HepG2 (cell line): ENCODE measurements around the gene GIPC3. TPM values are rescaled to one million over a fixed set of nuclear protein-coding genes. Genes with fewer than 3 reads are reported as not detected.

Source experiments
- ATAC-seq: fragments of 200-7000 bp; cut with Tn5 transposase; 3 replicates; pipeline ENCODE4 v1.9.1; 2020; ENCODE audit warnings: mild to moderate bottlenecking, moderate library complexity
- BruUV-seq: library from RNA; stranded (reverse); fragments of 400-500 nt; replicated peaks from 2 replicates; lab custom pipeline; 2021; lab: Mats Ljungman, UMichigan
- CTCF ChIA-PET: fragments of 300-600 bp; formaldehyde crosslinking; extraction: SDS; loops from one replicate; lab custom pipeline; 2021; ENCODE audit warnings: low total read pairs, inconsistent platforms, low intra/inter-chr PET ratio; lab: Yijun Ruan, JAX
- POLR2A ChIA-PET: fragments of 350-600 bp; sonication (Branson Sonifier 250); formaldehyde crosslinking; loops from one replicate; lab custom pipeline; 2020; ENCODE audit warnings: antibody characterized with exemption, inconsistent platforms; lab: Yijun Ruan, JAX
- DNase-seq: peaks from one replicate; pipeline ENCODE4 v3.0.0-alpha.2; 2015; ENCODE audit warnings: low spot score
- FAIRE-seq: peaks from 3 replicates; lab custom pipeline; 2011; peaks lifted over from hg19 to GRCh38; lab: Jason Lieb, UNC
- H2AFZ ChIP-seq: one replicate; pipeline ENCODE4 v1.6.1; 2011; ENCODE audit warnings: low read length, inconsistent platforms
- H3K27ac ChIP-seq: fragments of 300-600 bp; 3 replicates; pipeline ENCODE4 v1.8.0; 2011; ENCODE audit warnings: mixed run types, mild to moderate bottlenecking, mixed read lengths, low read length, inconsistent platforms; ENCODE audit not compliant: insufficient read depth; ENCODE audit errors: extremely low read length
- H3K27me3 ChIP-seq, 2 experiments: fragments of 200-600 bp in 1 of 2; 2 replicates in 1 of 2; 3 replicates in 1 of 2; pipeline versions ENCODE4 v1.6.0 to v1.8.0; 2011; ENCODE audit warnings: low read length in 2 of 2, mild to moderate bottlenecking in 2 of 2, moderate library complexity in 2 of 2, inconsistent platforms in 1 of 2; ENCODE audit not compliant: insufficient read depth in 2 of 2, control insufficient read depth in 1 of 2
- H3K36me3 ChIP-seq, 2 experiments: fragments of 200-600 bp in 1 of 2; replicated peaks in 1 of 2; 2 replicates in 1 of 2; 3 replicates in 1 of 2; pipeline versions ENCODE4 v1.5.1 to v1.8.0; 2011; ENCODE audit warnings: low read length in 2 of 2, inconsistent platforms in 1 of 2; ENCODE audit not compliant: insufficient read depth in 2 of 2, control insufficient read depth in 1 of 2
- H3K4me1 ChIP-seq: 2 replicates; pipeline ENCODE4 v1.5.1; 2012; ENCODE audit warnings: low read length, inconsistent platforms; ENCODE audit not compliant: insufficient read depth
- H3K4me2 ChIP-seq: 2 replicates; pipeline ENCODE4 v1.6.0; 2011; ENCODE audit warnings: low read depth, low read length, inconsistent platforms
- H3K4me3 ChIP-seq, 3 experiments: fragments of 200-600 bp in 1 of 3; sonication (generic), shearing (Covaris generic) in 1 of 3; replicated peaks in 1 of 3; 2 replicates each; pipeline ENCODE4 v1.5.1; 2011 to 2016; ENCODE audit warnings: low read length in 3 of 3, inconsistent platforms in 2 of 3, low read depth in 2 of 3, mild to moderate bottlenecking in 2 of 3, control low read depth in 1 of 3, mixed read lengths in 1 of 3; ENCODE audit not compliant: insufficient read depth in 1 of 3
- H3K79me2 ChIP-seq: one replicate; pipeline ENCODE4 v1.6.1; 2011; ENCODE audit warnings: low read length, inconsistent platforms; ENCODE audit not compliant: insufficient read depth
- H3K9ac ChIP-seq: 2 replicates; pipeline ENCODE4 v1.6.0; 2011; ENCODE audit warnings: mild to moderate bottlenecking, low read depth, low read length, inconsistent platforms; ENCODE audit not compliant: insufficient read depth
- H3K9me3 ChIP-seq: 2 replicates; pipeline ENCODE4 v1.5.1; 2012; ENCODE audit warnings: mild to moderate bottlenecking, low read length
- H4K20me1 ChIP-seq: 2 replicates; pipeline ENCODE4 v1.6.0; 2011; ENCODE audit warnings: inconsistent platforms, mild to moderate bottlenecking, low read length, moderate library complexity; ENCODE audit not compliant: insufficient read depth
- ETV6 ChIP-seq: sonication (generic); formaldehyde crosslinking; conservative IDR thresholded peaks from 2 replicates; pipeline ENCODE4 v1.4.0; 2020; ENCODE audit warnings: missing genetic modification reagents
- HNRNPL ChIP-seq: fragments of 200-400 bp; formaldehyde crosslinking; IDR thresholded peaks from 2 replicates; pipeline ENCODE4 v1.6.1; 2017; ENCODE audit warnings: mild to moderate bottlenecking, low read depth, low read length
- NR3C1 ChIP-seq: sonication (generic); formaldehyde crosslinking; IDR thresholded peaks from 2 replicates; pipeline ENCODE4 v1.4.0; 2020; ENCODE audit warnings: missing genetic modification reagents
- ZFX ChIP-seq: sonication (generic); formaldehyde crosslinking; IDR thresholded peaks from 2 replicates; pipeline ENCODE4 v1.4.0; 2020; ENCODE audit warnings: mild to moderate bottlenecking, low read depth, missing genetic modification reagents, moderate library complexity
- ZMYM2 ChIP-seq: sonication (generic); formaldehyde crosslinking; IDR thresholded peaks from 2 replicates; pipeline ENCODE4 v1.8.0; 2022; ENCODE audit warnings: mild to moderate bottlenecking, missing genetic modification reagents
- ZNF614 ChIP-seq: IDR thresholded peaks from 2 replicates; pipeline ENCODE4 v1.6.1; 2018; ENCODE audit warnings: missing biosample characterization, missing genetic modification reagents, inconsistent platforms, borderline replicate concordance
- WGBS: methylation state at CpG from one replicate; pipeline ENCODE4 v1.1.6; 2017; ENCODE audit warnings: low lambda C conversion rate; 5-methylcytosine and 5-hydroxymethylcytosine counted together
- in situ Hi-C: cut with HindIII; loops from 2 replicates; pipeline ENCODE4 v1.10.0; 2017; ENCODE audit warnings: low pct_unique_long_range_greater_than_20kb; ENCODE audit not compliant: extremely low pct_ligation_motif_present
- intact Hi-C: fragments of 100-400 bp; cut with micrococcal nuclease; formaldehyde crosslinking; loops from one replicate; pipeline ENCODE4 v1.10.0; 2022; ENCODE audit not compliant: unreplicated experiment
- polyA plus RNA-seq, 8 experiments: library from polyadenylated mRNA; depleted of rRNA in 3 of 8; stranded (reverse) in 7 of 8; unstranded in 1 of 8; fragments of >200 nt; fragmentation: Illumina TruSeq in 4 of 8; extraction: Trizol in 4 of 8; gene quantifications; 2 replicates each; pipeline versions ENCODE4 v1.2.1 to v1.2.3, GENCODE V29; 2011 to 2016; ENCODE audit warnings: low read depth in 4 of 8, missing spikeins in 1 of 8, mixed read lengths in 1 of 8; ENCODE audit not compliant: insufficient read depth in 1 of 8
- total RNA-seq, 5 experiments: library from RNA; depleted of rRNA; stranded (reverse); fragments of >200 nt; fragmentation: Illumina TruSeq; extraction: Trizol; gene quantifications; 2 replicates each; pipeline ENCODE4 v1.2.3, GENCODE V29; 2016; ENCODE audit warnings: low read depth in 1 of 5

The GIPC3 gene
- total and polyA plus RNA-seq, 2 of the 13 experiments (the other 11 are each of a cell fraction or from before 2014, with no cell fraction given): 0.05 TPM; not detected in 1

DNA sequence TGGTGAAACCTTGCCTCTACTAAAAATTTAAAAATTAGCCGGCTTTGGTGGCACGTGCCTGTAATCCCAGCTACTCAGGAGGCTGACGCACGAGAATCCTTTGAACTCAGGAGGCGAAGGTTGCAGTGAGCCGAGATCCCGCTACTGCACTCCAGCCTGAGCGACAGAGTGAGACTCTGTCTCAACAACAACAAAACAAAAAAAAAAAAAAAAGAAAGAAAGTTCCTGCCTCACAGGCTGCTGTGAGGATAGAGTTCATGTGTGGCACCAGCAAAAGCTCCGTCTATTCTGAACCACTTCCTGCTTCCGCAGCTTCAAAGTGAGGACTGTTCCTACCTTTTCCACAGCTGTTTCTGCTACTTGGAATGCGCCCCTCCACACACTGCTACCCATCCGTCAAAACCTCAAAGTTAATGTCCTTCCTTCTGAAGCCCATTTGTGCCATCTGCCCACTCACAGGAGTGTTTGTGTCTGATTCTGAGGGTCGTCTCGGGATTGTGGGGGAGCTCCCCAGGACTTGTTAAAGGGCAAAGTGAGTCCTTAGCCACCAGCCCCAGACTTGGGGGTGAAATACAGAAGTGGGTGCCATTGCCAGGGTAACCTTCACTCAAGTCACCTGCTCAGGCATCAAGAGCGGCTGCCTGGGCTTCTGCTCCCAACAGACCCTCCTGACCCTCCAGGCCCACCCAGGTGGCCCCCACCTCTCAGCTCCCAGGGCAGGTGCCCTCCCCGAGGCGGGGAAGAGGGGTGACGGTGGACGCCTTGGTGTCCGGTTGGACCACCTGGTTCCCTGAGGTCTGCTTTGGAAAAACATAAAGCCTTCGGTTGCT, 30.8 kb upstream of the GIPC3 start (continued):
- TF ChIP-seq ZNF614 (CRISPR knock-in tag): no peak
- TF ChIP-seq ETV6 (CRISPR knock-in tag): no peak

GRCh38 chr19:3555653-3556422, 29.4 kb upstream of the GIPC3 start:
- 73% methylated on average over 11 of the region's 15 CpGs for WGBS
- no peak for DNase-seq
- 0 out of 2 replicates have a peak, but pooled peaks have one; percentile 28 for TF ChIP-seq ZMYM2 (CRISPR knock-in tag)
- TF ChIP-seq HNRNPL: peak; percentile 59; the same call in 1 of the 2 replicates
- no peak for TF ChIP-seq NR3C1 (CRISPR knock-in tag)
- no peak for TF ChIP-seq ZFX (CRISPR knock-in tag)
- H3K4me1 ChIP-seq: peaks cover 54% of the 10 kb centered on the region
- FAIRE-seq: no peak
- H3K36me3 ChIP-seq: no peaks in the 10 kb centered on the region; a peak in 2 of 5 replicates
- in situ Hi-C loops (no loop called here), intact Hi-C loops (no loop called here)
- H2AFZ ChIP-seq: no peak overlapping the region
- no TSS peak for BruUV-seq
- H3K79me2 ChIP-seq: peaks cover 14% of the 10 kb centered on the region
- peak overlapping the region; percentile 96 for H3K4me2 ChIP-seq
- POLR2A ChIA-PET: no interaction called here
- no peaks in the 10 kb centered on the region for H3K9me3 ChIP-seq
- peak overlapping the region; percentile 15 to 95 (median 91); a peak in 4 of 6 replicates for H3K4me3 ChIP-seq
- H3K27ac ChIP-seq: no peak overlapping the region
- no peak for ATAC-seq
- H3K9ac ChIP-seq: peak overlapping the region; percentile 87; the same call in 1 of the 2 replicates
- no peaks in the 10 kb centered on the region for H4K20me1 ChIP-seq
- H3K27me3 ChIP-seq: no peaks in the 10 kb centered on the region
- CTCF ChIA-PET: no interaction called here
